Lower leg skin (tissue), 3 donors: ENCODE measurements around the gene KRTAP1-1.
"Not testable (repeated sequence)": the region's sequence is repeated elsewhere in the genome, so short reads cannot be mapped to it uniquely, and the experiment has no call there.

ENCODE experiments used
- POLR2A ChIP-seq, 2 donors: fragments of 450-650 bp; IDR thresholded peaks; one replicate each; pipeline ENCODE4 v1.6.1; 2016 to 2017; ENCODE audit warnings: antibody characterized with exemption in 2 of 2, mild to moderate bottlenecking in 1 of 2, moderate library complexity in 1 of 2
- TF ChIP-seq, protein P1 (sequence below), 3 donors: fragments of 450-650 bp; IDR thresholded peaks; one replicate each; pipeline ENCODE4 v1.5.1; 2016; ENCODE audit warnings: antibody characterized with exemption in 3 of 3, mild to moderate bottlenecking in 3 of 3, moderate library complexity in 2 of 3

DNA sequence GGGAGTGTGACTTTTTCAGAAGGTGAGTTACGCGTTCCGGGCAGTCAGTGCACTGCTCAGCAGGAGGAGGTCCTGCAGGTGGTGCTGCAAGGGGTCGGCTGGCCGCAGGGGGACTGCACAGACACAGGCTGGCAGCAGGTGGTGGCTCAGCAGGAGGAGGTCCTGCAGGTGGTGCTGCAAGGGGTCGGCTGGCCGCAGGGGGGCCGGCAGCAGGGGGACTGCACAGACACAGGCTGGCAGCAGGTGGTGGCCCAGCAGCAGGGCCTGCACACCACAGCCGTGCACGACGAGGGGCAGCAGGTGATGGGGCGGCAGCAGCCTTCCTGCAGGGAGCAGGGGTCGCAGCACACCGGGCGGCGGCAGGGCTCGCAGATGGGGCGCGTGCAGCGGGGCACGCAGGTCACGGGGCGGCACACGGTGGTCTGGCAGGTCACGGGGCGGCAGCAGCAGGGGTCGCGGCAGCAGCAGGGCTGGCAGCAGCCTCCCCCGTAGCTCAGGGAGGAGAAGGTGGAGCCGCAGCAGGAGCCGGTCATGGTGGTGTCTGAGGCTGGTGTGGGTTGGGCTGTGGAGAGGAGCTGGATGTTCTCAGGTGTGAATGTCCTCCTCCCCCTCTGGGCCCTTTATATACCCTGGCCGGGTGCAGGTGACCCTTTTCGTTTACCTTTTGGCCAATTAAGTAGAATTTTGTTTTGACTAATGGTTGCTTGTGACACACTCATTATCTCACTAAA is 5.7 kb upstream of the KRTAP1-1 start, which contains the start of gene KRTAP2-1:
- TF ChIP-seq, protein P1, sequence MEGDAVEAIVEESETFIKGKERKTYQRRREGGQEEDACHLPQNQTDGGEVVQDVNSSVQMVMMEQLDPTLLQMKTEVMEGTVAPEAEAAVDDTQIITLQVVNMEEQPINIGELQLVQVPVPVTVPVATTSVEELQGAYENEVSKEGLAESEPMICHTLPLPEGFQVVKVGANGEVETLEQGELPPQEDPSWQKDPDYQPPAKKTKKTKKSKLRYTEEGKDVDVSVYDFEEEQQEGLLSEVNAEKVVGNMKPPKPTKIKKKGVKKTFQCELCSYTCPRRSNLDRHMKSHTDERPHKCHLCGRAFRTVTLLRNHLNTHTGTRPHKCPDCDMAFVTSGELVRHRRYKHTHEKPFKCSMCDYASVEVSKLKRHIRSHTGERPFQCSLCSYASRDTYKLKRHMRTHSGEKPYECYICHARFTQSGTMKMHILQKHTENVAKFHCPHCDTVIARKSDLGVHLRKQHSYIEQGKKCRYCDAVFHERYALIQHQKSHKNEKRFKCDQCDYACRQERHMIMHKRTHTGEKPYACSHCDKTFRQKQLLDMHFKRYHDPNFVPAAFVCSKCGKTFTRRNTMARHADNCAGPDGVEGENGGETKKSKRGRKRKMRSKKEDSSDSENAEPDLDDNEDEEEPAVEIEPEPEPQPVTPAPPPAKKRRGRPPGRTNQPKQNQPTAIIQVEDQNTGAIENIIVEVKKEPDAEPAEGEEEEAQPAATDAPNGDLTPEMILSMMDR (IDR thresholded peaks at IDR 0.05) = not testable (repeated sequence)
- TF ChIP-seq POLR2A (IDR thresholded peaks at IDR 0.05) = not testable (repeated sequence)
